ENCODE data around the gene TDRD12. TPM values are rescaled to one million over a fixed set of nuclear protein-coding genes. Genes with fewer than 3 reads are reported as not detected.

The TDRD12 gene
- total and polyA plus RNA-seq, 2 experiments from 2014 or later = 0.68 to 2.8 TPM

GRCh38 chr19:32672841-32673240 lies 46.7 kb upstream of the TDRD12 start:
- H3K36me3 Mint-ChIP-seq (ENCODE audit: low read depth) = no peaks in the 10 kb centered on the region; the same call in 2 of the 3 replicates
- Histone ChIP-seq H3K27me3 (ENCODE audit: insufficient read depth) (peaks cover 31% of the 10 kb centered on the region), H3K9me2 (ENCODE audit: insufficient read depth) (no peaks in the 10 kb centered on the region), H3K4me2 (no peak overlapping the region), H3K27ac (ENCODE audit: low read depth) (no peak overlapping the region), H3K4me3 (no peak overlapping the region), H2AFZ (no peak overlapping the region), H3K79me2 (replicated peaks; ENCODE audit: insufficient read depth) (peaks cover 66% of the 10 kb centered on the region), H4K20me1 (replicated peaks; ENCODE audit: insufficient read depth) (peaks cover 20% of the 10 kb centered on the region), H3K4me1 (ENCODE audit: insufficient read depth) (peaks cover 14% of the 10 kb centered on the region; the same call in 1 of the 2 replicates), H3K36me3 (ENCODE audit: insufficient read depth) (no peaks in the 10 kb centered on the region), H3F3A (replicated peaks; ENCODE audit: low read depth) (0 out of 2 replicates have a peak, but pooled peaks cover 5% of the 10 kb centered on the region)
- peak overlapping the region; percentile 47; the same call in 2 of the 3 replicates for H3K4me3 Mint-ChIP-seq
- H3K27me3 Mint-ChIP-seq (ENCODE audit: insufficient read depth, low read depth, poor library complexity) = peaks cover 32% of the 10 kb centered on the region
- H3K4me1 Mint-ChIP-seq = peaks cover 26% of the 10 kb centered on the region
- no peak overlapping the region for H3K27ac Mint-ChIP-seq
- no peak for DNase-seq (ENCODE audit: low spot score)
- no peak for ATAC-seq
- TF ChIP-seq NANOG (IDR thresholded peaks at IDR 0.05; ENCODE audit: borderline replicate concordance) = no peak
- no peak for TF ChIP-seq JUNB (IDR thresholded peaks at IDR 0.05; ENCODE audit: unreplicated experiment)
- H3K9me3 Mint-ChIP-seq = peaks cover 3% of the 10 kb centered on the region; the same call in 1 of the 3 replicates

GRCh38 chr19:32673573-32673972 lies 46.0 kb upstream of the TDRD12 start:
- Histone ChIP-seq H3K27ac (ENCODE audit: low read depth) (no peak overlapping the region), H3K79me2 (replicated peaks; ENCODE audit: insufficient read depth) (peaks cover 59% of the 10 kb centered on the region), H3F3A (replicated peaks; ENCODE audit: low read depth) (0 out of 2 replicates have a peak, but pooled peaks cover 5% of the 10 kb centered on the region), H3K4me2 (peak overlapping the region; percentile 97), H3K36me3 (ENCODE audit: insufficient read depth) (no peaks in the 10 kb centered on the region), H2AFZ (no peak overlapping the region), H3K9me2 (ENCODE audit: insufficient read depth) (no peaks in the 10 kb centered on the region), H3K4me1 (ENCODE audit: insufficient read depth) (peaks cover 14% of the 10 kb centered on the region; the same call in 1 of the 2 replicates), H3K27me3 (ENCODE audit: insufficient read depth) (peaks cover 39% of the 10 kb centered on the region), H4K20me1 (replicated peaks; ENCODE audit: insufficient read depth) (peaks cover 20% of the 10 kb centered on the region), H3K4me3 (peak overlapping the region; percentile 85)
- ATAC-seq (no peak), DNase-seq (ENCODE audit: low spot score) (no peak)
- H3K36me3 Mint-ChIP-seq (ENCODE audit: low read depth) = no peaks in the 10 kb centered on the region; the same call in 2 of the 3 replicates
- H3K27me3 Mint-ChIP-seq (ENCODE audit: insufficient read depth, low read depth, poor library complexity) = peaks cover 38% of the 10 kb centered on the region
- peaks cover 26% of the 10 kb centered on the region for H3K4me1 Mint-ChIP-seq
- peaks cover 3% of the 10 kb centered on the region; the same call in 1 of the 3 replicates for H3K9me3 Mint-ChIP-seq
- peak overlapping the region; percentile 93 for H3K4me3 Mint-ChIP-seq
- no peak overlapping the region for H3K27ac Mint-ChIP-seq
- TF ChIP-seq NANOG (IDR thresholded peaks at IDR 0.05; ENCODE audit: borderline replicate concordance) (no peak), ZNF462 (CRISPR knock-in tag; IDR thresholded peaks at IDR 0.05) (no peak), EZH2phosphoT487 (IDR thresholded peaks at IDR 0.05; ENCODE audit: unreplicated experiment) (no peak), JUNB (IDR thresholded peaks at IDR 0.05; ENCODE audit: unreplicated experiment) (no peak), POLR2AphosphoS5 (IDR thresholded peaks at IDR 0.05; ENCODE audit: low read depth) (no peak), CREB1 (CRISPR knock-in tag; IDR thresholded peaks at IDR 0.05; ENCODE audit: low read depth) (no peak), EZH2 (IDR thresholded peaks at IDR 0.05; ENCODE audit: low read depth, unreplicated experiment) (no peak), ZNF331 (CRISPR knock-in tag; IDR thresholded peaks at IDR 0.05; ENCODE audit: low read depth) (no peak), ZNF114 (CRISPR knock-in tag; IDR thresholded peaks at IDR 0.05) (no peak), ETS1 (IDR thresholded peaks at IDR 0.05) (no peak), STAT1 (IDR thresholded peaks at IDR 0.05; ENCODE audit: unreplicated experiment) (no peak)
